ENCODE data around the gene ROCK1. TPM values are rescaled to one million over a fixed set of nuclear protein-coding genes. Genes with fewer than 3 reads are reported as not detected.

ROCK1 gene
- total and polyA plus RNA-seq, 9 of the 15 experiments (the other 6 are each of a cell fraction or from before 2014, with no cell fraction given) = 7.4 to 28.6 (median 17.7) TPM

- TF ChIP-seq MAZ (CRISPR knock-in tag; conservative IDR thresholded peaks at IDR 0.05 in 1 of 2, IDR thresholded peaks at IDR 0.05 in 1 of 2) = no peak
- TF ChIP-seq NFE2 (IDR thresholded peaks at IDR 0.05; ENCODE audit: low read depth) = 0 out of 2 replicates have a peak, but pooled peaks have one; percentile 12
- no peak for TF ChIP-seq GTF2A2 (tag; IDR thresholded peaks at IDR 0.05)
- peak; percentile 42; the same call in 1 of the 2 replicates for TF ChIP-seq ZNF316 (IDR thresholded peaks at IDR 0.05)
- no peak for TF ChIP-seq SP1 (CRISPR knock-in tag; IDR thresholded peaks at IDR 0.05)
- no peak for TF ChIP-seq PCBP2 (IDR thresholded peaks at IDR 0.05; ENCODE audit: low read depth, low read length, poor library complexity, severe bottlenecking)
- no peak for TF ChIP-seq SRSF7 (optimal IDR thresholded peaks at IDR 0.05; ENCODE audit: low read depth, low read length)
- no peak for TF ChIP-seq ZNF384 (IDR thresholded peaks at IDR 0.05; ENCODE audit: low read depth, low read length)
These were observed 115.2 kb downstream of the ROCK1 start (continued) for GRCh38 chr18:20996418-20996817.

- H2AFZ ChIP-seq (ENCODE audit: low read depth, low read length) = no peak overlapping the region
- TF ChIP-seq ZBTB8A (IDR thresholded peaks at IDR 0.05; ENCODE audit: partially characterized antibody) = no peak
- no peak for TF ChIP-seq PHTF2 (CRISPR knock-in tag; IDR thresholded peaks at IDR 0.05)
- TF ChIP-seq CCAR2 (IDR thresholded peaks at IDR 0.05; ENCODE audit: low read depth, low read length) = no peak
- no peak for TF ChIP-seq CTBP1 (IDR thresholded peaks at IDR 0.05; ENCODE audit: borderline replicate concordance)
- no peak for TF ChIP-seq GATAD2B (IDR thresholded peaks at IDR 0.05; ENCODE audit: borderline replicate concordance)
- ATAC-seq (no peak), FAIRE-seq (no peak), DNase-seq (ENCODE audit: extremely low read depth in 1 of 4, low spot score in 3 of 4) (no peak)
- H3K9me1 ChIP-seq (ENCODE audit: control insufficient read depth, insufficient read depth, low read length) = no peaks in the 10 kb centered on the region
- BruUV-seq (replicated peaks) = no TSS peak
- no peak overlapping the region for H3K4me2 ChIP-seq (ENCODE audit: insufficient read depth, low read length)
- H3K9me3 ChIP-seq (replicated peaks; ENCODE audit: control insufficient read depth, insufficient read depth, low read depth, low read length) = no peaks in the 10 kb centered on the region
- 76% methylated on average over 3 of the region's 3 CpGs for WGBS (ENCODE audit: insufficient coverage, low coverage, missing lambda C conversion rate)
- in situ Hi-C loops (cut with MboI) = no loop called here
- no peaks in the 10 kb centered on the region for H3K4me1 ChIP-seq (replicated peaks in 1 of 2; ENCODE audit: control insufficient read depth in 2 of 2, insufficient read depth in 2 of 2, low read length in 2 of 2)
- intact Hi-C loops (cut with micrococcal nuclease) = no loop called here
- ChIA-PET POLR2A (interaction anchor here (0.6 to 1.0 kb wide), 4 partner anchors 15 to 852 kb away, joined by 3 read pairs; no protein-coding TSS in a partner anchor), CTCF (ENCODE audit: low intra/inter-chr PET ratio) (no interaction called here)
- no peak overlapping the region for H3K4me3 ChIP-seq
- peaks cover 18% of the 10 kb centered on the region; the same call in 2 of the 3 replicates for H3K36me3 ChIP-seq (ENCODE audit: control insufficient read depth, insufficient read depth, low read length)
- H3K79me2 ChIP-seq (ENCODE audit: control insufficient read depth, insufficient read depth, low read length) = no peaks in the 10 kb centered on the region
- H3K27ac ChIP-seq (ENCODE audit: extremely low read depth, low read depth, low read length) = no peak overlapping the region
- no peaks in the 10 kb centered on the region for H4K20me1 ChIP-seq (replicated peaks; ENCODE audit: control insufficient read depth, insufficient read depth, low read length)
- H3K27me3 ChIP-seq (ENCODE audit: control insufficient read depth in 2 of 2, insufficient read depth in 2 of 2, low read length in 2 of 2) = no peaks in the 10 kb centered on the region
- no peak overlapping the region for H3K9ac ChIP-seq (ENCODE audit: insufficient read depth in 1 of 2, low read depth in 2 of 2, low read length in 2 of 2)
These were observed 122.9 kb downstream of the ROCK1 start for GRCh38 chr18:20988726-20989125.
